ENCODE results near the gene MAP3K20.

Gene MAP3K20

DNA sequence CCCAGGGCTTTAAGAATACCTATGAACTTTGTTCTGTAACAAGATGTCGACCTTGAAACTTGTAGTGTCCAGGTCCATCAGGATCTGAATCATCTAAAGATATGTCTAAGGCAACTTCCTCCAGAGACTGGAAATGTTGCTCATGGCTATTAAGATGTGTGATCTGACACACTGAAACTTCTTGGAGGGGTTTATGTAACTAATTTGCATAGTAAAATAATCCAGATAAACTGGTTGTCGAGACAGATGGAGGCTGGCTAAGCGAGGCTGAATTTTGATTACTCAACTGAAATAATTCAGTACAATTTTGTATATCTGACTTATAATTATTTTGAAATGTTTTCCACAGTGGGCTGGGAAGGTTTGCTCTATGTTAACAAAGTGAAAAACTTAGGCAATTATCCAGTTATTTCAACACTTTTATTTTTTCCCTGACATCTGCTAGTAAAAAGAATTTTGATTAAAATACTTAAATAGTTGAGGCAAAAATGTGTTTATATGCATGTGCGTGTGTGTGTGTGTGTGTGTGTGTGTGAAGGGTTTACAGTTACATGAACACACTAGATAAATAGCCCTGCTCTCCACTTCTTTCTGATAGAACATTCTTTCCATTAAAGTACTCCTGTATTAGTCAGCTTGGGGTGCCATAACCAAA lies 11.4 kb upstream of the MAP3K20 start:
- no peaks in the 10 kb centered on the region for H3K9me3 ChIP-seq (ENCODE audit: control insufficient read depth, insufficient read depth, low read length)
- H3K36me3 ChIP-seq (ENCODE audit: control insufficient read depth, insufficient read depth, low read length), result no peaks in the 10 kb centered on the region
- no peak for DNase-seq (ENCODE audit: low read depth, low spot score)
- H3K27ac ChIP-seq (ENCODE audit: low read length), result no peak overlapping the region
- H3K27me3 ChIP-seq (ENCODE audit: control insufficient read depth, insufficient read depth, low read length), result no peaks in the 10 kb centered on the region
- H3K4me1 ChIP-seq (ENCODE audit: control insufficient read depth, insufficient read depth, low read length), result no peaks in the 10 kb centered on the region
- H3K4me3 ChIP-seq (ENCODE audit: low read length), result no peak overlapping the region
- no CpG with 5 or more reads among the region's 4 CpGs for WGBS (ENCODE audit: insufficient coverage, insufficient read length)

DNA sequence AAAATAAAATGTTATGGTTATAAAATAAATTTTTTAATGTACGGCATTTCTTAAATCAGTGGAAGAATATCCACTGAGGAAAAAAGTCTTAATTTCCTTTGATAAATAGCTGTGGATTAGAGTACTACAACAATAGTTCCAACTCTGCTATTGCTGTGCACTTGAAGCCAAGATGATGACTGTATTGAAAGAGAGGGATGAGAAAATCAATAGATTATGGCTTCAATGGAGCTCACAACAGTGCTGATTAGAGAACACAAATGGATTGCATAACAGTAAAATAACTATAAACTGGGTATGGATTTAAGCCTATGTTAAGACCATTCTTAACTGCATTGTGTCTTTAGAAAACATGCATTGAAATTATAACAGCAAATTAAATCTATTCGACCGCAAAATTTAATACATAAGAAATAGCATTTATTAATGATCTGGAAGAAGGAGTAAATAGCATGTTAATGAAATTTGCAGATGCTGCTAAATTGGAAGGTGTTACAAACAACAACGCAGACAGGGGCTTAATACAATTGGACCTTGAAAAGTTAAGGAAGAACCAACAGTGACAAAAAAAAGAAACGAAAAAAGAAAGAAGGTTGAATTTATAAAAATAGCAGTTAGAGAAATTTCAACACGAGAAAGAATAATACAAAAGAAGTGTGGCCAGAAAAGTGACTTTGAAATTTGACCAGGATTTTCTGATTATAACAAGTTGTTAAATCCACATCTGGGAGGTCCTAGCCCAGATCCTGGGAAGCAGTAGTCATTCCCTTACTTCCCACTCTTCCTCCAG lies 8.6 kb upstream of the MAP3K20 start:
- Histone ChIP-seq H3K36me3 (ENCODE audit: control insufficient read depth, insufficient read depth, low read length) (no peaks in the 10 kb centered on the region), H3K4me3 (ENCODE audit: low read length) (no peak overlapping the region), H3K27me3 (ENCODE audit: control insufficient read depth, insufficient read depth, low read length) (no peaks in the 10 kb centered on the region), H3K4me1 (ENCODE audit: control insufficient read depth, insufficient read depth, low read length) (no peaks in the 10 kb centered on the region), H3K9me3 (ENCODE audit: control insufficient read depth, insufficient read depth, low read length) (no peaks in the 10 kb centered on the region), H3K27ac (ENCODE audit: low read length) (no peak overlapping the region)
- DNase-seq (ENCODE audit: low read depth, low spot score), result no peak
- 100% methylated on average over 3 of the region's 6 CpGs for WGBS (ENCODE audit: insufficient coverage, insufficient read length)

DNA sequence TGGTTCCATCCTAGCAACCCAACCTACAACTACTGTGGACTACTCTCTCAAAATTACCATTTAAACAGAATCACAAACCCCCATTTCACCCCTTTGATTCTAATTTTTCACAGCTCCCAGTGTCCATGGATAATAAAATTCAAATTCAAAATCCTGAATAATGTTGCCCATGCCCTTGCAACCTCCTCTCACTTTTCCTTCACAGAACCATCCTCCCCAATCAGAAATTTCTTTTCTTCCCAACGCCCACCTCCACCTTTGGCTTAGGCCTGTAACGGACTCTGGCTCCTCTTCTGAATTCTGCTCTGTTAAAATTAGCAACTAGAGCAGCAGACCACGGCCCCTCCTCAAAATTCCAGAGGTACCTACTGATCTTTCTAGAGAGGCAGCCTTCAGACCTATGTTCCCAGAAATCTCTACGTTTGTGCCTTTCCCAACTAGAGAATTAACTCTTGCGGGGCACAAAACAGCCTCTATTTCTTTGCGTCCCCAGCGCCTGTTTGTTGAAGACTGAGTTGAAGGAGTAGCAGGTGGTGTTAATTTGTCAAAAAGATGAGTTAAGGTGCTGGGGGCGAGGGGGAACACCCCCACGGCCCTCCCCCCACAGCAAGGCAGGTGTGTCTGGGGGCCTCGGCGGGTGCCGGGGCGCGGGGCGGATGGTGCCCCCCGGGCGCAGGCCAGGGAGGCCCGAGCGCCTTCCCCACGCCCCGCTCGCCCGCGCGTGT lies 428 bp upstream of the MAP3K20 start:
- DNase-seq (ENCODE audit: low read depth, low spot score), result no peak
- no peak overlapping the region for H3K27ac ChIP-seq (ENCODE audit: low read length)

DNA sequence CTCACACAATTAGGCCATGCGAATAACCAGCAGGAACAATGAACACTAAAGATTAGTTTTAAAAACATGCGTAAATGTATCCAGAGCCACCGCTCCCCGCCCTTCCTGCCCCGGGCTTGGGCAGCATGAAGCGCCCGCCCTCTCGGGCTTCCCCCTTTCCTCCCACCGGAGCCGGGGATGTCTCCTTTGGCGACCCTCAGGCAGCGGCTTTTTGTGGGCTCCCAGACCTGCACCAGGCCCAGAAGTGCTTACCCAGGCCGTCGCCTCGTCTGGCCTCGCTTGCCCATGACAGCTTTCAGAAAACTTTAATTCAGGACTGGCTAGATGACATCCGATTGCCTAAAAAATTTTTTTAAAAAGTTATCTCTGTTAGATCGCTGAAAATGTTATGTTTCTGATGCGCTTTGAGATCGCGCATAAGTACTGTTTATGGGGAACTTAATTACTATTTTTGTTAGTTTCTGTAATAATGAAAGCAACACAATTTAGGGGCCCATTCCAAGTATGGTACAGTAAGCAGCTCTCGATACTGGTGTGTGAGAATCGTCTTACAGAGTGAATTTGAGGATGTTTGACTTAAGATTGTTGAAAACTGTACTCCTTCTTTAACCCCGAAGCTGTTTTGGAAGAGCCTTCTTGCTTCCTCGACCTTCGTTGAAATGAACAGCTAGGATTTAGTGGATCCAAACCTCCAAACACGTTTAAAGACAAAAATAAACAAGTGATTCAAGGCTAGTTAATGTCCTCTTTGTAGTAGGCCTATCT lies 1.1 kb downstream of the MAP3K20 start:
- no CpG with 5 or more reads among the region's 27 CpGs for WGBS (ENCODE audit: insufficient coverage, insufficient read length)
- peak overlapping the region; percentile 88; the same call in 1 of the 2 replicates for H3K4me3 ChIP-seq (ENCODE audit: low read length)
- H3K36me3 ChIP-seq (ENCODE audit: control insufficient read depth, insufficient read depth, low read length), result no peaks in the 10 kb centered on the region
- no peak for DNase-seq (ENCODE audit: low read depth, low spot score)
- H3K9me3 ChIP-seq (ENCODE audit: control insufficient read depth, insufficient read depth, low read length), result no peaks in the 10 kb centered on the region
- H3K4me1 ChIP-seq (ENCODE audit: control insufficient read depth, insufficient read depth, low read length), result no peaks in the 10 kb centered on the region
- H3K27me3 ChIP-seq (ENCODE audit: control insufficient read depth, insufficient read depth, low read length), result no peaks in the 10 kb centered on the region
- no peak overlapping the region for H3K27ac ChIP-seq (ENCODE audit: low read length)

More for the DNA sequence above, 428 bp upstream of the MAP3K20 start:
- no CpG with 5 or more reads among the region's 25 CpGs for WGBS (ENCODE audit: insufficient coverage, insufficient read length)
- Histone ChIP-seq H3K4me3 (ENCODE audit: low read length) (peak overlapping the region; percentile 88; the same call in 1 of the 2 replicates), H3K4me1 (ENCODE audit: control insufficient read depth, insufficient read depth, low read length) (no peaks in the 10 kb centered on the region), H3K36me3 (ENCODE audit: control insufficient read depth, insufficient read depth, low read length) (no peaks in the 10 kb centered on the region), H3K27me3 (ENCODE audit: control insufficient read depth, insufficient read depth, low read length) (no peaks in the 10 kb centered on the region), H3K9me3 (ENCODE audit: control insufficient read depth, insufficient read depth, low read length) (no peaks in the 10 kb centered on the region)

DNA sequence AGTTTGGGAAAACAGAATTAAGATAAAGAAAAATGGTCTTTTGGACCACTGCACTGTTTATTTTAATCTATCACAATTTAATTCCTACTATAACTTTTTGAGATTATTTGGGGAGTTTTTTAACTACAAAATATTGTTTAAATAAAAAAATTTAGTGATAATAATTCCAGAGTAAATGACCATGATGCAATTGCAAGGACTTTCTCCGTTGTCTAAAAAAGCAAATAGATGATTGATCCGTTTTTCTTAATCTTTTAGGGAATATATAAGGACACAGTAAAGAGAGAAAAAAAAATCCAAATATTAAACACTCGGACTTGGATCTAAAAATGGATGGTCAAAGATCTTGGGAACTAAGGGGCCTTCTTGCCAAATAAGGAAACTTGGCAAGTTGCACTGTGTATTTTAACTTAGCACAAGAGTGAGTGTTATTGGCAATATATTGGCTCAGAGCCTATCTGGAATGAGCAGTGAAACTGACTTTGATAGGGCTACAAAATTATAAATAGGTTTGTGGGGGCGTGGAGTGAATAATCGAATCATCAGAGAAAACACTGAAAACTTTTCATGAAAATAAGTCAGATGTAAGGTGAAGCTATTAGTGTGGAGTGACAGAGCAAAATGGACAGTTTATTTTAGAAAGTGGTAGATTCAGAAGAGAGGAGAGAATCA lies 2.0 kb downstream of the MAP3K20 start:
- Histone ChIP-seq H3K36me3 (ENCODE audit: control insufficient read depth, insufficient read depth, low read length) (no peaks in the 10 kb centered on the region), H3K4me1 (ENCODE audit: control insufficient read depth, insufficient read depth, low read length) (0 out of 2 replicates have a peak, but pooled peaks cover 1% of the 10 kb centered on the region), H3K27ac (ENCODE audit: low read length) (no peak overlapping the region), H3K27me3 (ENCODE audit: control insufficient read depth, insufficient read depth, low read length) (no peaks in the 10 kb centered on the region), H3K4me3 (ENCODE audit: low read length) (no peak overlapping the region), H3K9me3 (ENCODE audit: control insufficient read depth, insufficient read depth, low read length) (no peaks in the 10 kb centered on the region)
- DNase-seq (ENCODE audit: low read depth, low spot score), result no peak
- WGBS (ENCODE audit: insufficient coverage, insufficient read length), result 100% methylated on average over 2 of the region's 5 CpGs

DNA sequence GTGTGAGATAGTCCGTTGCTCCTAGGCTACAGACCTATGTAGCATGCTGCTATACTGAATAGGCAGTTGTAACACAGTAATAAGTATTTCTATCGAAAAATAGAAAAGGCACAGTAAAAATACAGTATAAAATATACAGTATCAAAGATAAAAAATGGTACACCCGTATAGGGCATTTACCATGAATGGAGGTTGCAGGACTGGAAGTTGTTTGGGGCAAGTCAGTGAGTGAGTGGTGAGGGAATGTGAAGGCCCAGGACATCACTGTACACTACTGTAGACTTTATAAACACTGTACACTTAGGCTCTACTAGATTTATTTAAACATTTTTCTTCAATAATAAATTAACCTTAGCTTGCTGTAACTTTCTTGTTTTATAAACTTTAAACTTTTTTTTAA lies 3.5 kb downstream of the MAP3K20 start:
- no peak overlapping the region for H3K27ac ChIP-seq (ENCODE audit: low read length)

DNA sequence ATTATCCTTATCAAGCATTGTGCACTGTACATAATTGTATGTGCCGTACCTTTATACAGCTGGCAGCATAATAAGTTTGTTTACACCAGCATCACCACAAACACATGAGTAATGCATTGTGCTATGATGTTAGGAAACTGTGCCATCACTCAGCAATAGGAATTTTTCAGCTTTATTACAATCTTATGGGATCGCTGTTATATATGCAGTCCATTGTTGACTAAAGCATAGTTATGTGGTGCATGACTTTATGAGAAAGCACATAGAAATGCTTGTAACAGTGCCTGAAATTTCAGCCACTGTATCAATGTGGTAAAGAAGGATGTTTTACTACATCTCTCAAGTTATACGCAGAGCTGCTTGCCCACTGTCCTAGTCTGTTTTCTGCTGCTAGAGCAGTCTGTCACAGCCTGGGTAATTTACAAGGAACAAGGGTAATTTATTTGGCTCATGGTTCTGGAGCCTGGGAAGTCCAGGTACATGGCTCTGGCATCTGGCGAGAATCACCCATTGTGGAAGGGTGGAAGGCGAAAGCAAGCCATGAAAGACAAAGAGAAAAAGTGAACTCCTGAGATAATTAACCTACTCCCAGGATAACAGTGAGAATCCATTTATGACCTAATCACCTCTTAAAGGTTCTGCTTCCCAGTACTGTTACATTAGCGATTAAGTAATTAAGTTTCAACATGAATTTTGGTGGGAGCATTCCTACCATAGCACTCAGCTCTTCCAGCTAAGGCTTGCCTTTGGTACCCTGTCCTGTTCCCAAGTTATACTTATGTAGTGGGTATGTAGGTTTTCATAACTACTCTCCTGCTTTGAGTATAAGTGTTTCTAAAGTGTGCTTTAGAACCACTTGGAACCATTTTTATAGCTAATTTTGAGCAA lies 4.6 kb downstream of the MAP3K20 start:
- Histone ChIP-seq H3K4me1 (ENCODE audit: control insufficient read depth, insufficient read depth, low read length) (0 out of 2 replicates have a peak, but pooled peaks cover 1% of the 10 kb centered on the region), H3K9me3 (ENCODE audit: control insufficient read depth, insufficient read depth, low read length) (no peaks in the 10 kb centered on the region), H3K27ac (ENCODE audit: low read length) (no peak overlapping the region), H3K27me3 (ENCODE audit: control insufficient read depth, insufficient read depth, low read length) (no peaks in the 10 kb centered on the region), H3K4me3 (ENCODE audit: low read length) (no peak overlapping the region), H3K36me3 (ENCODE audit: control insufficient read depth, insufficient read depth, low read length) (no peaks in the 10 kb centered on the region)
- DNase-seq (ENCODE audit: low read depth, low spot score), result no peak
- WGBS (ENCODE audit: insufficient coverage, insufficient read length), result no CpG with 5 or more reads among the region's 6 CpGs

More for the DNA sequence above, 3.5 kb downstream of the MAP3K20 start:
- Histone ChIP-seq H3K27me3 (ENCODE audit: control insufficient read depth, insufficient read depth, low read length) (no peaks in the 10 kb centered on the region), H3K36me3 (ENCODE audit: control insufficient read depth, insufficient read depth, low read length) (no peaks in the 10 kb centered on the region), H3K4me1 (ENCODE audit: control insufficient read depth, insufficient read depth, low read length) (0 out of 2 replicates have a peak, but pooled peaks cover 1% of the 10 kb centered on the region), H3K4me3 (ENCODE audit: low read length) (no peak overlapping the region), H3K9me3 (ENCODE audit: control insufficient read depth, insufficient read depth, low read length) (no peaks in the 10 kb centered on the region)
- no CpG with 5 or more reads among the region's 3 CpGs for WGBS (ENCODE audit: insufficient coverage, insufficient read length)
- DNase-seq (ENCODE audit: low read depth, low spot score), result no peak

DNA sequence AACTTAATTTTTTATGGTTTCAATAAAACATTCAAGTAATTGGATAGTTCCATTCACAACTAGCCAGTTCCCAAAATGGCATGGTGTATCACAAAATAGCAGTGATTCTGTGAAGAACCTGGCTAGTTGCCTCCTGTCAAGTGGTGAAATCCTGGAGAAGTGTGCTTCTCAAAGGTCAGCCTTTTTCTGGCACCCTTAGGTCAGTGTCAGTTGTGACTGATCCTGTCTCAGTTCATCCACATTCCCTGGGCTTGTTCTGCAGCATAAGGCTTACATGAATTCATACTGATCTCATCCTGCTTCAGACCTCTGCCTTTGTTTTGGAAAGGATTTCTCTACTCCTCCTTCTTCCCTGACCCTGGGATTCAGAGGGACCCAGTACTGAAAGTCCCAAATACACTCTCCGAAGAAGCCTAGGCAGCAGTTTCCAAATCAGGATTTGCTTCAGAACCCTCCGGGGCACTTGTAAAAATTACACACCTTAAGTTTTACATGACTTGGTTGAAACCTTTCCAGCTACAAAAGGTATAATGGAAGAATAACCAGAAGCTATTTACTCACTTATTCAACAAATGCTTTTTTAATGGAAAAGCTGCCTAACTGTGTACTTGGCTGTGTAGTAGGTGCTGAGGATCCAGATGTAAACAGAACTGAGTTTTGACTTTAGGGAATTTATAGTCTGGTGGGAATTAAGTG lies 11.0 kb downstream of the MAP3K20 start:
- H3K27me3 ChIP-seq (ENCODE audit: control insufficient read depth, insufficient read depth, low read length), result no peaks in the 10 kb centered on the region
- WGBS (ENCODE audit: insufficient coverage, insufficient read length), result no CpG with 5 or more reads among the region's 2 CpGs
- no peaks in the 10 kb centered on the region for H3K36me3 ChIP-seq (ENCODE audit: control insufficient read depth, insufficient read depth, low read length)
- H3K9me3 ChIP-seq (ENCODE audit: control insufficient read depth, insufficient read depth, low read length), result no peaks in the 10 kb centered on the region
- no peak overlapping the region for H3K27ac ChIP-seq (ENCODE audit: low read length)
- peaks cover 4% of the 10 kb centered on the region; the same call in 1 of the 2 replicates for H3K4me1 ChIP-seq (ENCODE audit: control insufficient read depth, insufficient read depth, low read length)
- no peak for DNase-seq (ENCODE audit: low read depth, low spot score)
- no peak overlapping the region for H3K4me3 ChIP-seq (ENCODE audit: low read length)

DNA sequence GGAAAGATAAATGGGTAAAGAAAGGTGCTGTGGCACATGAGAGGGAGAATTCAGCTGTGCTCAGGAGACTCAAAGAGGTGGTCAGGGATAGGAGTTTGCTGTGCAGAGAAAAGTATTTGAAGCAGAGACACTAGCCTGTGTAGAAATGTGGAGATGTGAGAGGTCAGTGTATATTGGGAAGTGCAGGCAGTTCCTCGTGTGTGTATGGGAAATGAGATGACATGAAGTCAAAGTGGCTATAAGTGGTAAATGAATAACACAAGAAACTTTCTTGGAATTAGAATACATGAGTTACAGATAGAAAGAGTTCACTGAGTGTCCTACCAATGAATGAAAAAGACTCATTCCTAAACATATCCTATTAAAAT lies 11.6 kb downstream of the MAP3K20 start:
- Histone ChIP-seq H3K27ac (ENCODE audit: low read length) (no peak overlapping the region), H3K27me3 (ENCODE audit: control insufficient read depth, insufficient read depth, low read length) (no peaks in the 10 kb centered on the region), H3K4me3 (ENCODE audit: low read length) (no peak overlapping the region), H3K9me3 (ENCODE audit: control insufficient read depth, insufficient read depth, low read length) (no peaks in the 10 kb centered on the region), H3K36me3 (ENCODE audit: control insufficient read depth, insufficient read depth, low read length) (no peaks in the 10 kb centered on the region), H3K4me1 (ENCODE audit: control insufficient read depth, insufficient read depth, low read length) (peaks cover 4% of the 10 kb centered on the region; the same call in 1 of the 2 replicates)
- no CpG with 5 or more reads among the region's 1 CpG for WGBS (ENCODE audit: insufficient coverage, insufficient read length)
- no peak for DNase-seq (ENCODE audit: low read depth, low spot score)

Measured in iPS DF 6.9 (cell line).